ENCODE measurements around the gene MOAP1. TPM values are rescaled to one million over a fixed set of nuclear protein-coding genes. Genes with fewer than 3 reads are reported as not detected.
A peak's percentile ranks its signal among the peaks of the same experiment; 100 is the strongest.

MOAP1 gene
- total RNA-seq, 1 donor from 2014 or later = 34.2 TPM

DNA sequence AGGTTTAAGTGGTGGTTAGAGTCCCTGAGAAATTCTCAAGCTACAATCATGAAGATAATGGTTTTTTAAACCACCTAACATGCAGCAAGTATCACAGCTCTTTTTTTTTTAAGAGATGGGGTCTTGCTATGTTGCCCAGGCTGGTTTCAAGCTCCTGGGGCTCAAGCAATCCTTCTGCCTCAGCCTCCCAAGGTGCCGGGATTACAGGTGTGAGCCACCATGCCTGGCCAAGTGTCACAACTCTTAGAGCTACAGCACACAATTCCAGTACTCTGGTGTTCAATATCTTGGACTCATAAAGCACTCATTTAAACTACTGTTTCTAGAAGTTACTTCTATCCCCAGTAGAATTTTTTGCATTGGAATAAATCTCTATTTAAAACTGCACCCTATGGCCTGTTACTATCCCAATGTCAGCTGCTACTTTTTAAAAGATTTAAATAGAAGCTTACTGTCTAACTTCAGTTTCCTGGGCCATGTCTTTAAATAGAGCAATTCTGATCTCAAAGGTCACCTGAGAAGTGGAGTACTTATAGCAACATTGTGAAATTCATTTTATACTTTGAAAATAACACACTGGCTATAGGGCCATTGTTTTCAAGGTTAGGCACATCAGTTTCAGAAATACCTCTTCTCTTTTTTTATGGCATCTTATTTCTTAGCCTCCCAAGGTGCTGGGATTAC lies 10.8 kb upstream of the MOAP1 start:
- intact Hi-C loops (cut with DNase I) = no loop called here
- DNase-seq = no peak
- TF ChIP-seq, protein P1, sequence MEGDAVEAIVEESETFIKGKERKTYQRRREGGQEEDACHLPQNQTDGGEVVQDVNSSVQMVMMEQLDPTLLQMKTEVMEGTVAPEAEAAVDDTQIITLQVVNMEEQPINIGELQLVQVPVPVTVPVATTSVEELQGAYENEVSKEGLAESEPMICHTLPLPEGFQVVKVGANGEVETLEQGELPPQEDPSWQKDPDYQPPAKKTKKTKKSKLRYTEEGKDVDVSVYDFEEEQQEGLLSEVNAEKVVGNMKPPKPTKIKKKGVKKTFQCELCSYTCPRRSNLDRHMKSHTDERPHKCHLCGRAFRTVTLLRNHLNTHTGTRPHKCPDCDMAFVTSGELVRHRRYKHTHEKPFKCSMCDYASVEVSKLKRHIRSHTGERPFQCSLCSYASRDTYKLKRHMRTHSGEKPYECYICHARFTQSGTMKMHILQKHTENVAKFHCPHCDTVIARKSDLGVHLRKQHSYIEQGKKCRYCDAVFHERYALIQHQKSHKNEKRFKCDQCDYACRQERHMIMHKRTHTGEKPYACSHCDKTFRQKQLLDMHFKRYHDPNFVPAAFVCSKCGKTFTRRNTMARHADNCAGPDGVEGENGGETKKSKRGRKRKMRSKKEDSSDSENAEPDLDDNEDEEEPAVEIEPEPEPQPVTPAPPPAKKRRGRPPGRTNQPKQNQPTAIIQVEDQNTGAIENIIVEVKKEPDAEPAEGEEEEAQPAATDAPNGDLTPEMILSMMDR (IDR thresholded peaks at IDR 0.05) = no peak
- Histone ChIP-seq H3K4me1 (no peaks in the 10 kb centered on the region), H3K27ac (no peak overlapping the region), H3K36me3 (no peaks in the 10 kb centered on the region), H3K4me3 (no peak overlapping the region), H3K9me3 (no peaks in the 10 kb centered on the region), H3K27me3 (no peaks in the 10 kb centered on the region)
- ATAC-seq = no peak

DNA sequence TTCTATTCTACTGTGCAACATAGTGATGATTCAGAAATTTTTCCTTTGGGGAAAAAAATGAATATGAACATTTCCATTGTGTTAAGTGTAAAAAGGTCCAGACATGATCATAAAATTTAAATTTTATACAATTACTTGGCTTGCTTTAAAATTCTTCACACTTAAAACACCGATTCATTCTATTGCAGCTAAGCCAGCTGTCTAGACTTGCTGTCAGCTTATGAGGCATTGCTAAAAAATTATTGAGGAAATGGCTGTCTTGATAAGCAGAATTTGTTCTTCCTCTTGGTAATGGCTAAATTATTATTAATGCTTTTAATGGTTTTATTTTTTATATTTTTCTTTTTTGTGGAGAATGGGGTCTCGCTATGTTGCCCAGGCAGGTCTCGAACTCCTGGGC lies 2.3 kb upstream of the MOAP1 start:
- TF ChIP-seq, protein P1 (IDR thresholded peaks at IDR 0.05) = no peak
- H3K27ac ChIP-seq = no peak overlapping the region
- peaks cover 27% of the 10 kb centered on the region for H3K36me3 ChIP-seq
- no peaks in the 10 kb centered on the region for H3K27me3 ChIP-seq
- ATAC-seq (no peak), DNase-seq (no peak)
- no peak overlapping the region for H3K4me3 ChIP-seq
- intact Hi-C loops (cut with DNase I) = no loop called here
- peaks cover 29% of the 10 kb centered on the region for H3K4me1 ChIP-seq
- H3K9me3 ChIP-seq = no peaks in the 10 kb centered on the region

DNA sequence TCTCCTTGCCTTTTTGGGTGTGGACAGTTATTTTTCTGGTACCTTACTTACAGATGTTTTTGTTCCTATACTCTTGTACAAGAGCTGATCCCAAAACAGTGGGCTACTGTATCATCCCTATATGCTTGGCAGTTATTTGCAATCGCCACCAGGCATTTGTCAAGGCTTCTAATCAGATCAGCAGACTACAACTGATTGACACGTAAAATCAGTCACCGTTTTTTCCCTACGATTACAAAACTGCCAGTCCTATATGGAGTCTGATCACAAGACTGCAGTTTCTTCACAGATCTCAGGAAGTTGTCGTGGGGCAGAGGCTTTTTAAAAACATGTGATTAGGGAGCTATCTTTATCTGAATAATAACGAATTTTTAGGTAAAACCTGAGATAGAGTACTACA lies 1.8 kb upstream of the MOAP1 start:
- H3K4me3 ChIP-seq = peak overlapping the region; percentile 95
- no peaks in the 10 kb centered on the region for H3K27me3 ChIP-seq
- TF ChIP-seq, protein P1 (IDR thresholded peaks at IDR 0.05) = no peak
- DNase-seq (no peak), ATAC-seq (no peak)
- H3K27ac ChIP-seq = peak overlapping the region; percentile 48
- H3K9me3 ChIP-seq = no peaks in the 10 kb centered on the region
- peaks cover 30% of the 10 kb centered on the region for H3K36me3 ChIP-seq
- intact Hi-C loops (cut with DNase I) = no loop called here
- H3K4me1 ChIP-seq = peaks cover 29% of the 10 kb centered on the region

DNA sequence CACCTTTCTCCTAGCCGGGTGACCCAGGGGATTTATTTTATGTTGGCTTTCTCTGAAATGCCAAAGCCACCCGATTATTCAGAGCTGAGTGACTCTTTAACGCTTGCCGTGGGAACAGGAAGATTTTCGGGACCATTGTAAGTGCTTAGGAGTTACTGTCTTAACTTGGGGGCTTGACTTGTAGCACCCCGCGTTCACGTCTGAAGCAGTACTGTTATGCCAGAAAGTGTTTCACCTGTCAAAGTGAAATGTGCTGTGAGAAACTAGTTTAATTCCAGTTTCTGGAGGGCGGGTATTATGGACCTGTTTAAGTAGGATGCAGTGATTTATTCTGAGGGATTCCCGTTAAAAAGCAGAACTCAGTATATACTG lies 638 bp upstream of the MOAP1 start:
- H3K4me1 ChIP-seq = peaks cover 29% of the 10 kb centered on the region
- H3K27me3 ChIP-seq = no peaks in the 10 kb centered on the region
- no peak for ATAC-seq
- TF ChIP-seq, protein P1 (IDR thresholded peaks at IDR 0.05) = no peak
- peak overlapping the region; percentile 97 for H3K27ac ChIP-seq
- peaks cover 33% of the 10 kb centered on the region for H3K36me3 ChIP-seq
- intact Hi-C loops (cut with DNase I) = no loop called here
- peak overlapping the region; percentile 95 for H3K4me3 ChIP-seq
- H3K9me3 ChIP-seq = no peaks in the 10 kb centered on the region
- no peak for DNase-seq

DNA sequence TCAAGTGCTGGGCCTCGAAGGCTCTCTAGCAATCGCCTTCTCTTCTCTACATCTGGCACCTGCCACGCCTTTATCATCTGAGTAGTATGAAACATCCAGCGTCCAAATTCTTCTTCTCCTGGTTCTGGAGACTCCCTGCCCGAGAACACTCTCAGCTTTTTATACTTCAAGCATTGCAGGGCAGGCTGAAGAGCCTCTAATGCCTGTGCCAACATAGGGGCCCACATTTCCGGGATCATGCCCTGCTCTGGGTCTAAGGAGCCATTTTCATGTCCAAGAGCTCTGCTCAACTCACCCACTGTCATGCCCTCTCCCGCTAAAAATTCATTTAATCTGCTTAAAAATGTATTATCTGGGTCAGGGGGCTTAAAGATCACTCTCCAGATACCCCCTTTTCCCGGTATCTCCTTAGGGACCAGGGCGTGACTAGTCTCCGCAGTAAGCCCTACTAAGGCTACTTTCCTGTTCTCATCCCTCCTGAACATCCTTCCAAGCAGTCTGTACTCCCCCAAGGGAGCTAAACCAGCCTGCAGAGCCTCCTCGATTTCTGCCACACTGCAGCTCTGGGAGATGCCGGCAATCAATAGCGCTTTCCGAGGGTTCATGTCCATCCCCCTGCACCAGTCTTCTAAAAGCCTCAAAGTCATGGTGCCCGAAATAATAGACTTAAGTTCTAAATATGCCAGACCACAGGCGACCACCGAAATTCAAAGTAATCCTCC lies 940 bp downstream of the MOAP1 start:
- DNase-seq = peak; percentile 66
- TF ChIP-seq, protein P1 (IDR thresholded peaks at IDR 0.05) = no peak
- peak; percentile 19 for ATAC-seq
- peak overlapping the region; percentile 95 for H3K4me3 ChIP-seq
- no peaks in the 10 kb centered on the region for H3K27me3 ChIP-seq
- H3K9me3 ChIP-seq = no peaks in the 10 kb centered on the region
- H3K27ac ChIP-seq = peak overlapping the region; percentile 97
- intact Hi-C loops (cut with DNase I) = no loop called here
- peaks cover 26% of the 10 kb centered on the region for H3K4me1 ChIP-seq
- peaks cover 29% of the 10 kb centered on the region for H3K36me3 ChIP-seq
